Tibial nerve (tissue), 4 donors: ENCODE results near the gene RIOX2.

Experiments
- CTCF ChIP-seq, 5 experiments: fragments of 200-600 bp in 3 of 5; fragments of 450-650 bp in 2 of 5; sonication (generic) in 3 of 5; IDR thresholded peaks; one replicate each; pipeline ENCODE4 v1.5.1; 2016 to 2019; ENCODE audit warnings: antibody characterized with exemption in 5 of 5, mild to moderate bottlenecking in 3 of 5, moderate library complexity in 2 of 5
- EP300 ChIP-seq, 2 donors: sonication (generic); formaldehyde crosslinking; IDR thresholded peaks; one replicate each; pipeline ENCODE4 v1.6.1; 2017; ENCODE audit warnings: antibody characterized with exemption in 2 of 2, mild to moderate bottlenecking in 1 of 2
- POLR2A ChIP-seq, 2 donors: fragments of 450-650 bp; IDR thresholded peaks; one replicate each; pipeline ENCODE4 v1.6.1; 2017; ENCODE audit warnings: antibody characterized with exemption in 2 of 2, mild to moderate bottlenecking in 2 of 2, moderate library complexity in 2 of 2

- TF ChIP-seq POLR2A (IDR thresholded peaks at IDR 0.05), result no peak
- TF ChIP-seq CTCF (IDR thresholded peaks at IDR 0.05), result no peak
- TF ChIP-seq EP300 (IDR thresholded peaks at IDR 0.05), result no peak
These were observed 36.6 kb upstream of the RIOX2 start for GRCh38 chr3:98008855-98009254.
